A673 (cell line): ENCODE measurements around the gene HES5.

Experiments
- EZH2 ChIP-seq: fragments of 200-600 bp; sonication (generic); IDR thresholded peaks from 2 replicates; pipeline ENCODE4 v1.6.1; 2017; ENCODE audit warnings: borderline replicate concordance, low read depth, mild to moderate bottlenecking, mixed read lengths, antibody characterized with exemption, low read length; ENCODE audit not compliant: poor library complexity, severe bottlenecking
- TF ChIP-seq, protein P1 (sequence below): fragments of 300-800, 200-600 bp; sonication (generic); conservative IDR thresholded peaks from 2 replicates; pipeline ENCODE4 v1.5.1; 2017; ENCODE audit warnings: low read depth, mild to moderate bottlenecking, antibody characterized with exemption, low read length, moderate library complexity, mixed read lengths

DNA sequence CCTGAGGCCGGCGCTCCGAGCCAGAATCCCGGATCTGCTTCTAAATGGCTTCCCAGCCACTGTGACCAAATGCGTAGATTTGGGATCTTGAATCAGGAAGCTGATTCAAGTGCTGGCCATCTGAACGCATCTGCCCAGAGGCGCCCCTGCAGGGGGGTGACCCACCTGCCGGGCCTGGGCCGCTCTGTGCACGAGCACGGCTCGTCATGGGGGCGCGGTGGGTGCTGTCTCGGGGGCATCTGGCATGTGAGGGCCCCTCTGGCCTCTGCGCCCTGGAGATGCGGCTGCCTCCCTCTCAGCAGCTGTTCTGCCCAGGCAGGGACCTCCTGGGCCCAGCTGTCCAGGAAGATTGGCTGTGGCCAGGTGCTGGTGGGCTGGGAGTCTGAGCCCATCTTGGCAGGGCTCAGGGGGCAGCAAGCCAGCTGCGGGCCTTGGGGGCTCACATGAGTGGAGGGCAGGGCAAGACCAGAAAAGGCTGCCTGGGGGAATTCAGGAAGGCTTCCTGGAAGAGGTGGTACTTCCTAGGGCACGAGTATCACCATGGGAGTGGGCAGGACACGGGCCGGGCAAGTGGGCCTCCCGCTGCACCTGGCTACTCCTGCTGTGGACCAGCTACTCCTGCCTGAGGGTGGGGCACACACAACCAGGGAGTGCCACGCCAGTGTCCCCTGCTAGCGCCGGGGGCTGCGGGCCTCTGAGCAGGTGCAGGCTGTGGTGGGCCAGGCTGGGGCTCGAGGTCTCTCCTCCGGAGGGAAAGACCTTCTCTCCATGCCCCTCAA lies 28.8 kb downstream of the HES5 start:
- TF ChIP-seq, protein P1, sequence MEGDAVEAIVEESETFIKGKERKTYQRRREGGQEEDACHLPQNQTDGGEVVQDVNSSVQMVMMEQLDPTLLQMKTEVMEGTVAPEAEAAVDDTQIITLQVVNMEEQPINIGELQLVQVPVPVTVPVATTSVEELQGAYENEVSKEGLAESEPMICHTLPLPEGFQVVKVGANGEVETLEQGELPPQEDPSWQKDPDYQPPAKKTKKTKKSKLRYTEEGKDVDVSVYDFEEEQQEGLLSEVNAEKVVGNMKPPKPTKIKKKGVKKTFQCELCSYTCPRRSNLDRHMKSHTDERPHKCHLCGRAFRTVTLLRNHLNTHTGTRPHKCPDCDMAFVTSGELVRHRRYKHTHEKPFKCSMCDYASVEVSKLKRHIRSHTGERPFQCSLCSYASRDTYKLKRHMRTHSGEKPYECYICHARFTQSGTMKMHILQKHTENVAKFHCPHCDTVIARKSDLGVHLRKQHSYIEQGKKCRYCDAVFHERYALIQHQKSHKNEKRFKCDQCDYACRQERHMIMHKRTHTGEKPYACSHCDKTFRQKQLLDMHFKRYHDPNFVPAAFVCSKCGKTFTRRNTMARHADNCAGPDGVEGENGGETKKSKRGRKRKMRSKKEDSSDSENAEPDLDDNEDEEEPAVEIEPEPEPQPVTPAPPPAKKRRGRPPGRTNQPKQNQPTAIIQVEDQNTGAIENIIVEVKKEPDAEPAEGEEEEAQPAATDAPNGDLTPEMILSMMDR, result no peak
- no peak for TF ChIP-seq EZH2
